ENCODE data around the gene XRCC6.
A peak's percentile ranks its signal among the peaks of the same experiment; 100 is the strongest.
"Not testable (repeated sequence)": the region's sequence is repeated elsewhere in the genome, so short reads cannot be mapped to it uniquely, and the experiment has no call there.

Gene XRCC6

GRCh38 chr22:41654322-41654721 lies 33.2 kb downstream of the XRCC6 start:
- no peak for DNase-seq

- DNase-seq, result no peak
These were observed 35.5 kb downstream of the XRCC6 start for GRCh38 chr22:41656556-41656955.

GRCh38 chr22:41657709-41658108 lies 36.6 kb downstream of the XRCC6 start:
- no peak for DNase-seq

- DNase-seq, result no peak
These were observed 37.8 kb downstream of the XRCC6 start for GRCh38 chr22:41658869-41659268.

GRCh38 chr22:41659941-41660340 lies 38.8 kb downstream of the XRCC6 start:
- no peak for DNase-seq

- no peak for DNase-seq
These were observed 39.3 kb downstream of the XRCC6 start for GRCh38 chr22:41660416-41660815.

- no peak for DNase-seq
These were observed 40.0 kb downstream of the XRCC6 start for GRCh38 chr22:41661088-41661487.

- DNase-seq, result no peak
These were observed 40.6 kb downstream of the XRCC6 start for GRCh38 chr22:41661713-41662112.

- not testable (repeated sequence) for DNase-seq
These were observed 42.5 kb downstream of the XRCC6 start for GRCh38 chr22:41663594-41663993.

- DNase-seq, result no peak
These were observed 43.4 kb downstream of the XRCC6 start for GRCh38 chr22:41664490-41664889.

- no peak for DNase-seq
These were observed 43.9 kb downstream of the XRCC6 start for GRCh38 chr22:41664951-41665350.

- no peak for DNase-seq
These were observed 48.1 kb downstream of the XRCC6 start for GRCh38 chr22:41668971-41669911.

GRCh38 chr22:41672096-41672495 lies 51.0 kb downstream of the XRCC6 start:
- not testable (repeated sequence) for DNase-seq

- DNase-seq, result no peak
These were observed 51.9 kb downstream of the XRCC6 start for GRCh38 chr22:41672780-41673509.

GRCh38 chr22:41674846-41675340 lies 53.8 kb downstream of the XRCC6 start:
- no peak for DNase-seq

- DNase-seq, result no peak
These were observed 55.0 kb downstream of the XRCC6 start for GRCh38 chr22:41676134-41676533.

- no peak for DNase-seq
These were observed 60.5 kb downstream of the XRCC6 start for GRCh38 chr22:41681616-41682015.

- peak; percentile 64 for DNase-seq
These were observed 61.1 kb downstream of the XRCC6 start for GRCh38 chr22:41682033-41682807.

- DNase-seq, result no peak
These were observed 62.0 kb downstream of the XRCC6 start for GRCh38 chr22:41683052-41683451.

GRCh38 chr22:41683616-41684015 lies 62.5 kb downstream of the XRCC6 start:
- no peak for DNase-seq

GRCh38 chr22:41684194-41684593 lies 63.1 kb downstream of the XRCC6 start:
- DNase-seq, result no peak

- DNase-seq, result not testable (repeated sequence)
These were observed 65.8 kb downstream of the XRCC6 start for GRCh38 chr22:41686890-41687289.

- peak; percentile 33 for DNase-seq
These were observed 66.8 kb downstream of the XRCC6 start for GRCh38 chr22:41687901-41688364.
